ENCODE data around the gene PRC1.

PRC1 gene

GRCh38 chr15:90994417-90995311 lies at the start of gene PRC1:
Gene PRC1, minus strand, starts transcription at chr15:90994535. Its CDS starts 118 bp downstream, at chr15:90994417.
- peak within 1 kb of the TSS; percentile 93 for H3K9ac ChIP-seq (ENCODE audit: low read length)
- no peaks in the 10 kb centered on the region for H3K27me3 ChIP-seq (ENCODE audit: control insufficient read depth, insufficient read depth, low read length)
- H3K4me3 ChIP-seq (ENCODE audit: low read length): peak within 1 kb of the TSS; percentile 93
- H3K4me1 ChIP-seq (ENCODE audit: control insufficient read depth, low read depth, low read length): peaks cover 8% of the 10 kb centered on the region
- peak within 1 kb of the TSS; percentile 82 for H3K27ac ChIP-seq (ENCODE audit: low read length)
- H3K36me3 ChIP-seq (ENCODE audit: control insufficient read depth, low read depth, low read length): peaks cover 23% of the 10 kb centered on the region
- H3K9me3 ChIP-seq (ENCODE audit: control insufficient read depth, low read depth, low read length): no peaks in the 10 kb centered on the region

- H3K9ac ChIP-seq (ENCODE audit: low read length): no peak overlapping the region
These were observed 49.0 kb upstream of the PRC1 start for GRCh38 chr15:91043202-91043874.

GRCh38 chr15:91040856-91041255 lies 46.5 kb upstream of the PRC1 start:
- no peak overlapping the region for H3K27ac ChIP-seq (ENCODE audit: low read length)
- no peaks in the 10 kb centered on the region for H3K27me3 ChIP-seq (ENCODE audit: control insufficient read depth, insufficient read depth, low read length)
- H3K9me3 ChIP-seq (ENCODE audit: control insufficient read depth, low read depth, low read length): no peaks in the 10 kb centered on the region
- H3K36me3 ChIP-seq (ENCODE audit: control insufficient read depth, low read depth, low read length): no peaks in the 10 kb centered on the region
- H3K4me3 ChIP-seq (ENCODE audit: low read length): no peak overlapping the region
- H3K4me1 ChIP-seq (ENCODE audit: control insufficient read depth, low read depth, low read length): no peaks in the 10 kb centered on the region
- H3K9ac ChIP-seq (ENCODE audit: low read length): no peak overlapping the region

More at GRCh38 chr15:91043202-91043874, 49.0 kb upstream of the PRC1 start:
- no peaks in the 10 kb centered on the region for H3K27me3 ChIP-seq (ENCODE audit: control insufficient read depth, insufficient read depth, low read length)
- no peaks in the 10 kb centered on the region for H3K9me3 ChIP-seq (ENCODE audit: control insufficient read depth, low read depth, low read length)
- H3K27ac ChIP-seq (ENCODE audit: low read length): no peak overlapping the region
- H3K4me3 ChIP-seq (ENCODE audit: low read length): no peak overlapping the region
- no peaks in the 10 kb centered on the region for H3K36me3 ChIP-seq (ENCODE audit: control insufficient read depth, low read depth, low read length)
- no peaks in the 10 kb centered on the region for H3K4me1 ChIP-seq (ENCODE audit: control insufficient read depth, low read depth, low read length)

GRCh38 chr15:91039996-91040395 lies 45.7 kb upstream of the PRC1 start:
- no peaks in the 10 kb centered on the region for H3K4me1 ChIP-seq (ENCODE audit: control insufficient read depth, low read depth, low read length)
- no peak overlapping the region for H3K27ac ChIP-seq (ENCODE audit: low read length)
- no peaks in the 10 kb centered on the region for H3K27me3 ChIP-seq (ENCODE audit: control insufficient read depth, insufficient read depth, low read length)
- H3K9me3 ChIP-seq (ENCODE audit: control insufficient read depth, low read depth, low read length): no peaks in the 10 kb centered on the region
- no peak overlapping the region for H3K9ac ChIP-seq (ENCODE audit: low read length)
- H3K4me3 ChIP-seq (ENCODE audit: low read length): no peak overlapping the region
- H3K36me3 ChIP-seq (ENCODE audit: control insufficient read depth, low read depth, low read length): no peaks in the 10 kb centered on the region

- Histone ChIP-seq H3K4me1 (ENCODE audit: control insufficient read depth, low read depth, low read length) (no peaks in the 10 kb centered on the region), H3K36me3 (ENCODE audit: control insufficient read depth, low read depth, low read length) (no peaks in the 10 kb centered on the region), H3K27ac (ENCODE audit: low read length) (no peak overlapping the region), H3K4me3 (ENCODE audit: low read length) (no peak overlapping the region), H3K27me3 (ENCODE audit: control insufficient read depth, insufficient read depth, low read length) (no peaks in the 10 kb centered on the region), H3K9ac (ENCODE audit: low read length) (no peak overlapping the region), H3K9me3 (ENCODE audit: control insufficient read depth, low read depth, low read length) (no peaks in the 10 kb centered on the region)
These were observed 38.8 kb upstream of the PRC1 start for GRCh38 chr15:91032919-91033803.

GRCh38 chr15:91031796-91032195 lies 37.5 kb upstream of the PRC1 start:
- Histone ChIP-seq H3K36me3 (ENCODE audit: control insufficient read depth, low read depth, low read length) (no peaks in the 10 kb centered on the region), H3K4me3 (ENCODE audit: low read length) (no peak overlapping the region), H3K4me1 (ENCODE audit: control insufficient read depth, low read depth, low read length) (no peaks in the 10 kb centered on the region), H3K9ac (ENCODE audit: low read length) (no peak overlapping the region), H3K27me3 (ENCODE audit: control insufficient read depth, insufficient read depth, low read length) (no peaks in the 10 kb centered on the region), H3K27ac (ENCODE audit: low read length) (no peak overlapping the region), H3K9me3 (ENCODE audit: control insufficient read depth, low read depth, low read length) (no peaks in the 10 kb centered on the region)

- no peak overlapping the region for H3K27ac ChIP-seq (ENCODE audit: low read length)
- no peaks in the 10 kb centered on the region for H3K36me3 ChIP-seq (ENCODE audit: control insufficient read depth, low read depth, low read length)
- no peaks in the 10 kb centered on the region for H3K27me3 ChIP-seq (ENCODE audit: control insufficient read depth, insufficient read depth, low read length)
- H3K4me1 ChIP-seq (ENCODE audit: control insufficient read depth, low read depth, low read length): no peaks in the 10 kb centered on the region
- no peak overlapping the region for H3K4me3 ChIP-seq (ENCODE audit: low read length)
- H3K9ac ChIP-seq (ENCODE audit: low read length): no peak overlapping the region
- no peaks in the 10 kb centered on the region for H3K9me3 ChIP-seq (ENCODE audit: control insufficient read depth, low read depth, low read length)
These were observed 33.3 kb upstream of the PRC1 start for GRCh38 chr15:91027677-91028076.

- Histone ChIP-seq H3K9me3 (ENCODE audit: control insufficient read depth, low read depth, low read length) (no peaks in the 10 kb centered on the region), H3K27me3 (ENCODE audit: control insufficient read depth, insufficient read depth, low read length) (no peaks in the 10 kb centered on the region), H3K27ac (ENCODE audit: low read length) (no peak overlapping the region), H3K4me1 (ENCODE audit: control insufficient read depth, low read depth, low read length) (peaks cover 3% of the 10 kb centered on the region), H3K9ac (ENCODE audit: low read length) (no peak overlapping the region), H3K36me3 (ENCODE audit: control insufficient read depth, low read depth, low read length) (no peaks in the 10 kb centered on the region), H3K4me3 (ENCODE audit: low read length) (no peak overlapping the region)
These were observed 29.4 kb upstream of the PRC1 start for GRCh38 chr15:91023720-91024119.

- H3K4me1 ChIP-seq (ENCODE audit: control insufficient read depth, low read depth, low read length): peaks cover 3% of the 10 kb centered on the region
- no peaks in the 10 kb centered on the region for H3K36me3 ChIP-seq (ENCODE audit: control insufficient read depth, low read depth, low read length)
- peak overlapping the region; percentile 91 for H3K4me3 ChIP-seq (ENCODE audit: low read length)
- no peaks in the 10 kb centered on the region for H3K27me3 ChIP-seq (ENCODE audit: control insufficient read depth, insufficient read depth, low read length)
- no peak overlapping the region for H3K27ac ChIP-seq (ENCODE audit: low read length)
- H3K9ac ChIP-seq (ENCODE audit: low read length): peak overlapping the region; percentile 65
- no peaks in the 10 kb centered on the region for H3K9me3 ChIP-seq (ENCODE audit: control insufficient read depth, low read depth, low read length)
These were observed 28.4 kb upstream of the PRC1 start for GRCh38 chr15:91022832-91023129.

- Histone ChIP-seq H3K9me3 (ENCODE audit: control insufficient read depth, low read depth, low read length) (no peaks in the 10 kb centered on the region), H3K4me1 (ENCODE audit: control insufficient read depth, low read depth, low read length) (peaks cover 3% of the 10 kb centered on the region), H3K27ac (ENCODE audit: low read length) (no peak within 1 kb of the TSS), H3K4me3 (ENCODE audit: low read length) (peak within 1 kb of the TSS; percentile 91), H3K36me3 (ENCODE audit: control insufficient read depth, low read depth, low read length) (no peaks in the 10 kb centered on the region), H3K9ac (ENCODE audit: low read length) (peak within 1 kb of the TSS; percentile 65), H3K27me3 (ENCODE audit: control insufficient read depth, insufficient read depth, low read length) (no peaks in the 10 kb centered on the region)
These were observed 27.9 kb upstream of the PRC1 start, which contains the start of gene VPS33B for GRCh38 chr15:91022075-91022831. Gene VPS33B, minus strand, starts transcription at chr15:91022594. Its CDS starts 345 bp downstream, at chr15:91022249.

Data from iPS-18a (cell line).